NK-92 treated with Interleukin-12 subunit alpha and Interleukin-12 subunit beta, amount 100 ng/mL, for 24 hours (cell line): ENCODE results near the gene TUB.

Source experiments
- DNase-seq: peaks from one replicate; lab custom pipeline; 2025; lab: John Stamatoyannopoulos, UW

Gene TUB

DNA sequence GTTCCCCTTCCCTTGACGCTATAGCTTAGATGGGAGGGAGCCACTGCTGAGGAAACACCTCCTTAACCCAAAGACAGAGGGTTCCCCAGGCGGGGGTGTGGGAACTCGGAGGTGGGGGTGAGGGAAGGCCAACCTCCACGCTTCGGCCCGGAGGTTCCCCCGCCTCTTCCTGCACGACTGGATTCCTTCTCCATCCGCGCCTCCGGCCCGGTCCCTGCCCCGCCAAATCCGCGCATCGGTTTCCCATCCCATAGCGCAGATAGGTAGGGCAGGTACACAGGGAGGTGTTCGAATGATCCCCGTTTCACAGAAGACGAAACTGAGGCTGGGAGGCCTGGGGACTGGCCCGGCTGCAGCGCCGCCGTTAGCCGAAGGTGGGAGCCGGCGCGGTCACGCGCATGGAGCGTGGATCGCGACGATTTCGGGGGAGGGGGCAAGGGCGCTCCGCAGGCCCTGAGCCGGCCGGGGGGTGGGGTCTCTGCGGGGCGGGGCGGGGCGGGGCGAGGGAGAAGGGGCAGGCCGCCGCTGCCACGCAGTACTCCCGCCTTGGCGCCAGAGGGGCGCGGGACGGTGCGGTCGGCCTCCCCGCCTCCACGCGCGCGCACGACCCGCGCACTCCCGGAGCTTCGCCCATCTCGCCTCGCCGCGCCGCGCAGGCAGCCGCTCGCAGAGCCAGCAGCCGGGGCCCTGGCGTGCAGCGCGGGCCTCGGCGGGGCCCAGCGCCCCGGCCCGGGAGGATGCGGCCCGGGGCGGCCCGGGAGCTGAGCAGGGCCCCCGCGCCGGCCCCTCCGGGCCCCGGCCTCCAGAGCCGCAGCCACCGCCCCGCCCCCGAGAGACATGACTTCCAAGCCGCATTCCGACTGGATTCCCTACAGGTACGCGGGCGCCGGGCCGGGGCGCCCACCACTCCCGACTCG, at the start of gene TUB:
Gene TUB (plus strand): TSS at position 538 of the 917 bp plus-strand sequence. CDS start 300 bp downstream, at position 838.
- no peak for DNase-seq

GRCh38 chr11:8031248-8032115, 49.5 kb upstream of the TUB start:
- DNase-seq, result no peak

- DNase-seq, result no peak
These were observed 48.9 kb upstream of the TUB start for GRCh38 chr11:8032122-8032521.

DNA sequence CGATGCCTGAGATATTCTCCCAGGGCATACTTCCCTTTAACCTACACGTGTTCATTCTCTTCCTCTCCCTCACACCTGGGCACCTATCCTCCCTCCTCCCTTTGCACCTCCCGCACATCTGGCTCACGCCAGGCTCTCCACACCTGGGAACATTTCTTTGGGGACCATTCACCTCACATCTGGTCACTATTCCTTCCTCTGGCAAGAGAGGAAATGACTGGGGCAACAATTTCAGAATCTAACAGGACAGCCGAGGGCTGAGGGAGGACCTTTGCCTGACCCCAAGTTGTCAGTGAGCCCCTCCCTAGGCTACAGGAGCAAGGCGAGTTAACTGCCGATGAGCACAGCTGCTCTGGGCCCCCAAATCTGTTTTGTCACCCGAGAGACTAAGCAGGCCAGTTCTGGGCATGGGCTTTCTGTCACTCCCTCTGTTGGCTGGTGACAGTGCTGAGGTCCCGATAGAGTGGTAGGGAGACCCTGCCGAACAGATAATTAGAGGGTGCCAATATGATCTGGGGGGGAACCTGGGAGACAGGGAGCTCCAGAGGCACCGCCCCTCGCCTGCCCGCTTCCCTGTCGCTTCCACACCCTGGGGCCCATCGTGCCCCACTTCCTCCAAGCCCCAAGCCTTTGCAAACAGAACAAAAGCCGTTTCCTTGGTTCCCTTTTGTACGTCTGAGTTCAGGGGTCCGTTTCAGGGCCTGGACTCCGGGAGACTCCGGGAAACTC, 48.3 kb upstream of the TUB start:
- DNase-seq, result no peak

DNA sequence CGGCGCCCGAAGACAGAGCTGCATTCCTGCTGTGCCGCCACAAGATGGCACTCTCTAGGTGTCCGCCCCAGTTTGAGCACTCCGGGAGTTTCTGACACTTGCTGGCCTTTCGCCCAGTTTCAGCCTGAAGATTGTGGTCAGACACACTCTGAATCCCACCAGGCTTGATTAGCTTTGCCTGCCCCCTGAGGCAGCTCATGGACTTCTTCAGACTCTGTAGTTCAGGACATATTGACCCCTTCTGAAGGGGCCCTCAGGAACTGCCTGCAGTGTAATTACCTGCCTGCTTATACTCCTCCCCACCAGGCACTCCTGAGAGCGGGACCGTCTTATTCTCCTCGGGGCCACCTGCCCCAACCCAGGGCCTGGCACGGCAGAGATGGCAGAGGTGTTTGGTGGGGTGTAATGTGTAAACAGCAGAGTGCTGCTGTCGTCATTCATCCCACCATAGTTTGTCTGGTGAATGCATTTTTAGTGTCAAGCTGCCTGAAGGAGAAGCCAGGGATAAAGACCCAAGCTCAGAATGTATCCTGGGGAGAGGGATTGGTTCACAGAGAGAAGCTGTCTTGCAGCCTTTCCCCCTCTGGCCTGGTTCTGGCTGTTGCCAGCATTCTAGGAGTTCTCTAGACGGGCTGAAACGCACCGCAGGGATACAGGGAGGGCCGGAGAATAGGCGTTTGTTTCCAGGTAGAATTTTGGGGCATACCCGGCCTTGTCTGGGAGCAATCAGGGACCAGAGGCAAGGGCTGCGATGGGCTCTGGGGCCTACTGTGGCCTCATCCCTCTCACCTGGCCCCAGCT, 47.5 kb upstream of the TUB start:
- no peak for DNase-seq

- DNase-seq, result no peak
These were observed 46.9 kb upstream of the TUB start for GRCh38 chr11:8034106-8034585.

DNA sequence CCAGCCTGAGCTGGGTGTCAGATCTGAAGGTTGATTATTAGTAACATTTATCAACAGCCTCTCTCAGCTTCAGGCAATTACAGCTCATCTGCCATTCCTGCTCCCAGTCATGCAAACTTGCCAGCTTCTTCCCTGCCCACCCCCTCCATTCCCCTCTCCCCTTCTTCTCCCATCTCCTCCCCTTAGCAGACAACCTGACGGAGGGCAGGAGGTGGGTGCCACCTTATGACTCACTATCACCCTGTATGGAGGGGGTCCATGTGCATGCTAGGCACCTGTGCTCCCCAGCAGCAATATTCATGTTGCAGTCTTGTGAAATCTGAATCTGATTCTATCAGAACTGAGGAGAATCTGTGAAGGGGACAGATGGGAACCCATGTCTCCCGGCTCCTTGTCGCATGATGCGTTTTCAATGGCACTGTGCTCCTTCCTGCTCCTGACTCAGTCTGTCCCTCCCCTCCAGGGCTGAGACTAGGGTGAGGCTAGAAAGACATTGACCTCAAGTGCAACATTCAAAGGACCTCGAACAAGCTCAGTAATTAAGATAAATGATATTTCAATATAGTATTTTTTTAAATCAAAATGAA, 46.3 kb upstream of the TUB start:
- no peak for DNase-seq

- no peak for DNase-seq
These were observed 45.7 kb upstream of the TUB start for GRCh38 chr11:8035200-8035855.

DNA sequence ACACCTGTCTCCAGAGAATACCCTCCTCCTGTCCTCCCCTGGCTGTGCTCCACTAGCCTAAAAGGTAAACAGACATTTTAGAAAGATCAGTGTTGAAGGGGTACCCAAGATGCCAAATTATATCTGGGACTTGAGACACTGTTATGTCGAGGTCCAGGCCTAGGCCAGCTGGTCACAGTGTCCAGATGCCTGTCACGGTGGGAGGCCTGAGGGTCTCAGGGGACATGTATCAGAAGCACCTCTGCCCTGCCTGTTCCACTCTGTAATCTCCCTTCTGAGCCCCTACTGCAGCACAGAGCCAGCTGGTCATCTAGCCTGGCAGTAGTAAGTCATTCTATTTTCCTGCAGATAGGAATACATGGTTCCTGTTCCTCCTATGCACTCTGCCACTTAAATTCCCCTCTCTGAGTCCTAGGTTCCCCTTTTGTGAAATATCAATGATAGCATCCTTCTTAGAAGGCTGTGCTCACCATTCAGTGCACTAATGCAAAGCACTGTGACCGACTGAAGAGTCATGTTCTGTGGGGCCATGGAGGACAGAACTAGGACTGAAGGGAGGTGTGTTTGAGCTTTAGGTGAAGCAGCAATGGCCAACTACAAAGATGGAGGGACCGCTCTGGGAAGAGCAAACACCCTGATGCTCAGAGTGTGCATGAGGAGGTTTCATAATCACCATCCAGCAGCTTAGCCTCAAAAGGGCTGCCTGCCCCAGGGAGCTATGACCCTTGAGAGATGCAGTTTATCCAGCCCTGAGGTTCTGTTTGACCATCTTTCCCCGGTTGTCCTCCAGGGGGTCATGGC, 44.8 kb upstream of the TUB start:
- no peak for DNase-seq

DNA sequence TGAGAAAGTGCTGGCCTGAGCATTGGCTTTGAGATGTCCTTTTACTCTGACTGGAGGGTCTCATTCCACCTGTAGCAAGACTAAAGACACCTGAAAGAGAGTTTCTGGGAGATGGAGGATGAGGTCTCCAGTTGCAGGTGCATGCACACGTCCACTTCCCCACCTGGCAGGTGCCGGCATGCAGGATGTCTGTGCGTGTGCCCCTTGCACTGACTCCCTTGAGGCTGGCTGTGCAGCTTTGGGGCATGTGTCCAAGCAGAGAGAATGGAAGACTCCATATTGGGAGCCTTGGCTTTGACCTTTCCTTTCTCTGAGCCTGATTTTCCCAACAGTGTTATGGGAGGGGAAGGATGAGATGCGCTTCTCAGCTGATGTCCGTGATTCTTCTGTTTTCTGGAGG, 44.0 kb upstream of the TUB start:
- DNase-seq, result no peak

GRCh38 chr11:8038393-8038792, 42.6 kb upstream of the TUB start:
- no peak for DNase-seq

- no peak for DNase-seq
These were observed 42.0 kb upstream of the TUB start for GRCh38 chr11:8038811-8039529.

GRCh38 chr11:8039530-8040260, 41.3 kb upstream of the TUB start:
- DNase-seq, result no peak

GRCh38 chr11:8040261-8040920, 40.6 kb upstream of the TUB start:
- no peak for DNase-seq

DNA sequence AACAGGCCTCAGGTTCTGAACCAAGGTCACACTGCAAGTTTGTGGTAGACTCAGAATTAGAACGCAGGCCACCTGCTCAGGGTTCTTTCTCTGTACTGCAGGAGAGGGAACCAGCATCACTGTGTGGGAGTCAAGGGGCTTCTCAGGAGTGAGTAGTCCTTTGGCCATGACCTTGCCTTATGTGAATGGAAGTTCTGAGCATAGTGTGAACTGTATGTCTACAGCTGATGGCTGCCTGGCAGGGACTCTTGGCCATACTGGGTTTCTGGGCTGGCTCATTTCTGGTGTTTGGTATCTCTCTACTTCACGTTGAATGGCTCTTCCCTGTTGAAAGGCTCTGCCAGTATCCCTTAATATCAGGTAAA, 40.1 kb upstream of the TUB start:
- no peak for DNase-seq

- no peak for DNase-seq
These were observed 39.4 kb upstream of the TUB start for GRCh38 chr11:8041576-8041975.

DNA sequence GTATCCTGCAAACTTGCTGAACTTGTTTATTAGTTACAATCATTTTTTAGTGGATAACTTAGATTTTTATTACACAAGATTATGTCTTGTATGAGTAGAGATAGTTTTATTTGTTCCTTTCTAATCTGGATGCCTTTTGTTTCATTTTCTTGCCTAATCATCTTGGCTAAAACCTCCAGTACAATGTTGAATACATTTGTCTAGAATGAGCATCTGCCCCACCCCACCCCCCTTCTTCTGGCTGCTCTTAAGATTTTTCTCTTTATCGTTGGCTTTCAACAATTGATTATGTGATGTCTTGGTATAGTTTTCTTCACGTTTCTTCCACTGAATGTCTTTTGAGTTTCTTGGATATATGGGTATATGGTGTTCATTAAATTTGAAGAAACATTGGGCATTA, 37.3 kb upstream of the TUB start:
- DNase-seq, result no peak

GRCh38 chr11:8045839-8046238, 35.2 kb upstream of the TUB start:
- DNase-seq, result no peak
